ACHN (cell line): Measurements from ENCODE around the gene EVC2.
"Not testable (repeated sequence)": the region's sequence is repeated elsewhere in the genome, so short reads cannot be mapped to it uniquely, and the experiment has no call there.

Experiments used
- DNase-seq: peaks from one replicate; pipeline ENCODE4 v3.0.0-alpha.2; 2015
- in situ Hi-C: cut with HindIII; loops from 2 replicates; pipeline ENCODE4 v1.10.0; 2017; ENCODE audit warnings: low sequenced_read_pairs, low pct_ligation_motif_present, low pct_unique_long_range_greater_than_20kb

The EVC2 gene

DNA sequence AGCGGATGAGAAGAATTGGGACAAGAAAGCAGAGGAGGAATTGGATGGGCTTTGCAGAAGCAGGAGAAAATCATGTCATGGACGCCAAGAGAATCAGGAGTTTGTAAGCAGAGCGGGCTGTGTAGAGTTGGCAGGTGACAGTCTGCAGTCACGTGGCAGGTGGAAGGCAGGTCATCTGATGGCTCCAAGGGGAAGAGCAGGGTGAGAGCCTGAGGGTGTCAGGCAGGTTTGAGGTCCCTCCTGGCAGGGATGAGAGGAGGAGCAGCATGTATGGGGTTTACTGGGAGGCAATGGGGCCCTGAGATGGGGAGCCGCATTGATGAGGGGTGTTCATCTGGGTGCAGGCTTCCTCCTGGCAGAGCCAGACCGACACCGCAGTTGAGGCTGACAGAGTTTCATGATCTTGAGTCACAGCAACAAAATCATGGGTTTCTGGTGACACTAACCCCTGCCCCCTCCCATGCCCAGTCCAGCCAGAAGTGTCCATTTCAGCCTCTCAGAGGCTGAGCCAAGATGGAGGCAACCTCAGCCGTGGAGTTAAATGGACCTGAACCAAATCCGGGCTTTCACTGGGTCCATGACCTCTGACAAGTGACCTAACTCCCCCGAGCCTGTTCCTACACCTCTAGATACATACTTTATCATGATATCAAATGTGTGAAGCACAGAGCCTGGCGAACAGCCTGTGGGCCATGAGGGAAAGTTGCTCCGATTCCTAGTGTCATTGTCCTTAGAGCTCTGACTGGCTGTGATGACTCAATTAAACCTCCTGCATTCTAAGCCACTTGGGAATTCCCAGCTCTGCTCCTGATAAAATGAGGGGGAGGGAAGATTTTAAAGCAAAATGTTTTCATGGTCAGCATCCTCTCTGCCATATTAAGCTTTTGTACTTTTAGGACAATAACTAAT, 38.7 kb upstream of the EVC2 start:
- peak; percentile 48 for DNase-seq
- in situ Hi-C loops = no loop called here

DNA sequence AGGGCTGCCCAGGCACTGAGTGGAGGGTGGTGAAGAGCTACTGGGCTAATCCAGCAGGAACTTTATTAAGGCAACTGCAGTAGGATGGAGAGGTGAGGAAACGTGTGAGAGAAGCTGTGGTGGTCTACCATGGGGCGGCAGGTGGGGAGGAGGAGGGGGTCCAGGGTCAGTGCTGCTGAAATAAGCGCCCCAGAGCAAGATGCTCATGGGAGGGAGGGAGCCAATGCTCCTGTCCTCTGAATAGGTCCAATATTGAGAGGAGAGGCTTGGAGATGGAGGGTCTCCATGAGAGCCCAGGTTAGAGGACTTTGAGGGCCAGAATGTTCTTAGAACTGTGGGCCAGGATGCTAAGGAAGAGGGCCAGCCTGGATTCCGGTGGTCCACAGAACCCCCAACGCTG, 37.9 kb upstream of the EVC2 start:
- in situ Hi-C loops = no loop called here

DNA sequence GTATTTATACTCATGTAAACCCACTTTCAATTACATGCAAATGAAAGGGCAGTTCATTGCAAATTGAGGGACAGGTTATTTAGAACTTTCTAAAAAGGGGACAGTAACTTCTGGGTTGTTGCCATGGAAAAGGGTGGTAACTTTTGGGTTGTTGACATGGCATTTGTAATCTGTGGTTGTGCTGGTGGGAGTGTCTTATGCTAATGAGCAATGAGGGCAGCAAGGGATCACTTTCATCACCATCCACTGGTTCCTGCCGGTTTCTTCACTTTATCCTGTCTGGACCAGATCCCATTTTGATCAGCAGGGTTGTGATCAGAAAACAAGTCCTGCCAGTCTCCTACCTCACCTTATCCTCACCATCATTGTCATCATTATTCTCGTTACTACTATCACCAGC, 34.6 kb upstream of the EVC2 start:
- in situ Hi-C loops = no loop called here
- DNase-seq = no peak

More for the DNA sequence above, 37.9 kb upstream of the EVC2 start:
- DNase-seq = no peak

DNA sequence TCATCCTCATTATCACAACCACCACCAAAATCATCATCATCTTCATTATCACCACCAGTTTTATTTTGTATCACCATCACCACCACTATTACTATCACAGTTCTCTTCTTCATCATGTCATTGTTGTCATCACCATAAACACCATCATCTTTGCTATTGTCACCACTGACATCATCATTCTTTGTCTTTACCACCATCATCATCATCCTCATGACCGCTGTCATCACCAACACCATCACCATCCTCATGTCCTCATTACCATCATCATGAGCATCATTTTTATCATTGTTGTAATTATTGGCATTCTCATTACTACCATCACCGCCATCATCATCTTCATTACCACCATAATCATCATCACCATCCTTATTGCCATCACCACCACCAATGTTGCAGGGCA, 34.0 kb upstream of the EVC2 start:
- in situ Hi-C loops = no loop called here
- no peak for DNase-seq

DNA sequence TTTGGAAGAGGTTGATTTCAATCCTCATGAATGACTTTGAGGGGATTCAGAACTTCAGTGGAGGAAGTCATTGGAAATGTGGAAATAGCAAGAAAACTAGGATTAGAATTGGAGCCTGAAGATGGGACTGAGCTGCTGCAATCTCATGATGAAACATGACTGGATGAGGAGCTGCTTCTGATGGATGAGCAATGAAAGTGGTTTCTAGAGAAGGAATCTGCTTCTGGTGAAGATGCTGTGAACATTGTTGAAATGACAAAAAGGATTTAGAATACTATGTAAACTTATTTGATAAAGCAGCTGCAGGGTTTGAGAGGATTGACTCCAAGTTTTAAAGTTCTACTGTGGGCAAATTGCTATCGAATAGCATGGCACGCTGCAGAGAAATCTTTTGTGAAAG, 29.7 kb upstream of the EVC2 start:
- in situ Hi-C loops = no loop called here
- DNase-seq = no peak

DNA sequence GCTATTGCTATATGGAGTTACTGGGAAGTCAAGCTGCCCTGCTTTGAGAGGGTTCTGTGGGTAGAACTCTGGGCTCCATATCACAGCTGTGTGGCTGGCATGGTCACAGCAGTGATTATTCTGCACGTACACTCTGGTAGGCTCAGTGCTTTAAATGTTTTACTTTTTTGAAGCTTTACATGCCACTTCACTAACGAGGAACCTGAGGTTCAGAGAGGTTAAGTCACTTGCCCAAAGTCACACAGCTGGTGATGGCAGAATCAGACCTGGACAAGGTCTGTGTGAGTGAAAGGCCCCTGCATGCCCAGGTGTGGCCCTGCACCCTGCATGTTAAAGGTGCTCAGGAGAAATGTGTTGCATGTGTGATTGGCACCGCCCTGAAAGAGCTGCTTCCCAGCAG, 27.1 kb upstream of the EVC2 start:
- no peak for DNase-seq
- in situ Hi-C loops = no loop called here

DNA sequence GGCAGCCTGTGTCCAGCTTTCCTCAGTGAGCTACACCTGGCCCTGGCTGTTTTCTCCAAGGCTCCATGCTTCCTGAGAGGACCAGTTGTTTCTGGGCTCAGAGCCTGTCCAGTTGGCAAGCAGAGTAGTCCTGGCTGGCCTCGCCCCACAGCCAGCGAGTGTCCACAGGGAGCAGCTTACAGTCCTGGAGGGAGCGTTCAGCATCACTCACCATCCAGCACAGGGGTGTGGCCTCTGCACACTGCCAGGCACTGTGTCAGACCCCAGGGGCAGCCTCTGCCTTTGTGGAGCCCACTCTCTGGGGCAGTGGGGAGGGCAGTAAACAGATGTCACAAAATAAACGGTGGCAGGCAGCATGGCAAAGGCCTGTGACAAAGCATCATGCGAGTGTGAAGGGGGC, 26.5 kb upstream of the EVC2 start:
- DNase-seq = no peak
- in situ Hi-C loops = no loop called here

DNA sequence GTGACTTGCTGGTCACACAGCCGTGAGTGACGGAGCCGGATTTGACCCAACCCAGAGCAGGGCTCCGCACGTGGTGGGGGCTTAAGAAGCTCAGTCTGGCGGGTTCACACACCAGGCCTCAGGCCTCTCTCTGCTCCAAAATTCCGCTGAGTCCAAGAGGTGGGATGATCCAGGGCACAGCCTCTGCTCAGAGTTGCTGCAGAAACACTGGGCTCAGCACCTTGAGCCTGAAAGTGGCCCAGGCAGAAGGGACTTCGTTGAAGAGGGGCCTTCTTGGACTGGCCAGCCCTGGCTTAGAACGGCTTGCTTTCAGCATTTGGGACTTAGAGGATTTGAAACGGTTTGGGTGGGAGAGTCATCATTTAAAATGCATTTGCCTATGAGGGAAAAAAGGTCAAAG, 23.8 kb upstream of the EVC2 start:
- no peak for DNase-seq
- in situ Hi-C loops = no loop called here

DNA sequence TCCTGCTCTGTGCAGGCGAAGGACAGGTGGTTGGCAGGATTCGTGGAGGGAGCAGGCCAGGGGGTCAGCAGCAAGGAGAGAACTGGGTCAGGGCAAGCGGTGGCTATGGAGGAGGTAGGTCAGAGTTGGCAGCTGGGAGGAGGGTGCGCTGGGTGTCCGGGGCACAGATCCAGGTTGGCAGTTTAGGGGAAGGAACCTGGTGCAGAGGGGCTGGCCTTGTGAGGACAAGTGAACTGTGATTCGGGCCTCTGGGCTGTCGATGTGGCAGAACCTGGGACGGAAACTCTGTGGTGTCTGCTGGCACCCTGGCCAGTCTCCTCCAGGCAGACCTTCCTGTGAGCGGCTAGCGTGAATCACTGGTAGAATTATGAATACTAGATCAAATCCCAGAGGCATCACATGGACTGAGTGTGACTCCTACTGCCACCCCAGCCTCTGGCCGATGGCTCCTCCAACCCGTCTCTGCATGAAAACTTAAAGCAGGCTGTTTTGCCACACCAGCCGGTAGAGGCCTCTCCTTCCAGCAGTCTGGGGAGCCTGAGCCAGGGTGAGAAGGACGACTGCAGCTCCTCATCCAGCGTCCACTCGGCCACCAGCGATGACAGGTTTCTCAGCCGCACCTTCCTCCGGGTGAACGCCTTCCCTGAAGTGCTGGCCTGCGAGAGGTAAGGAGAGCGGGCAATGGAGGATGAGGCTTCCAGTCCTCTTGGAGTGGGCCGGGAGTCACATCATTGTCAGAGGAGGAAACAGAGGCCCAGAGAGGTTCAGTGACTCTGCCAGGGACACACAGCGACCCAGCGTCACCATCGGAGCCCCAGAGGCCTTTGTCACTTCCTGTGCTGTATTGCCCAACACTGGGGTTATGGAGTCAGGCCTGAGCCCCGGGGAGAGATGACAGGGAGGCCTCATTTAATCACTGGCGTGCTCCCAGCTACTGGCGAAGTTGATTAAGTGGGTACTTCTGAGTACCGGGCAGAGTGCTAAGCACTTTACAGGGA, 22.9 kb upstream of the EVC2 start:
- DNase-seq = no peak
- in situ Hi-C loops = no loop called here

DNA sequence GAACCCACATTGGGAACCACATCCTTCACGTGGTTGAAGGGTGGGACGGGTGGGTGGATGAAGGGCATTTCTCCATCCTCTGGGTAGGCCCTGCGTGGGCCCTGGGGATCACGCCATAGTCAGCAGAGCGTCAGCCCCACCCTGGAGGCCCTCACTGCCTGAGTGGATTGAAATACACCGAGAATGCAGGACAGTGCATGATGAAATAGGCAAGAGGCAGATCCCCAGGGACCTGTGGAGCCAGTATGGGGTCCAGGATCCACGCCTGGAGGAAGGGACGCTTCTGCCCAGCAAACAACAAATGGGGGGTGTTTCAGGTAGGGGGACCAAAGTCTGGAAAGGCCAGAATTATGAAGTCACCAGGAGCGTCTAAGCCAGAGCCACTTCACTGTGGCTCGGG, 22.1 kb upstream of the EVC2 start:
- no peak for DNase-seq
- in situ Hi-C loops = no loop called here

DNA sequence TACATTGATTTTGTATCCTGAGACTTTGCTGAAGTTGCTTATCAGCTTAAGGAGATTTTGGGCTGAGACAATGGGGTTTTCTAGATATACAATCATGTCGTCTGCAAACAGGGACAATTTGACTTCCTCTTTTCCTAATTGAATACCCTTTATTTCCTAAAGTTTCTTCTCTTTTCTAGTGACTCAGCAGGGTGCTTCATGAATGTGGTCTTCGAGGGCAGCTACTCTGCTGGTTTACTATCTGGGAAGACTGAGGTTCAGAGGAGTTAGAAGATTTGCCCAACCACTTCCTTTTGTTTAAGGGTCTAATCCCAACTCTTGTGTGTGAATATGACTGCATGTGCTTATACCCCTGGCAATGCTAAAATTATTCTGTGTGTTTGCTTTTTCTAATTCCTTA, 20.1 kb upstream of the EVC2 start:
- in situ Hi-C loops, DNase-seq: not testable (repeated sequence)

DNA sequence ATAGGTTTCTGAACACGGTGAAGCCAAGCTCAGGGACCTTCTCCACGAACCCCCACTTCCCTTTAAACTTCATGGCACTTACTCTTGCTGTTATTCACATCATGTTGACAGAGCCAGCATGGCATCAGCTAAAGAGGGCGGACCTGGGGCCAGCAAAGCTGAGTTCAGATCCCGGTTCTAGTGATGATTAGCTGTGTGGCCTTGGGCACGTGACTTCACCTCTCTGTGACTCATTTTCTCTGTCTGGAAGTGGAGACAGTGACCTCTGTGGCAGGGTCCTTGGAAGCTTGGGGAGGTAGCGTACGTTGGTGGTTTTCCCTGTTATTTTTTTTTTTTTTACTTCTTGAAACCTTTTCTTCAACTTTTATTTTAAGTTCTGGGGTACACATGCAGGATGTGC, 16.0 kb upstream of the EVC2 start:
- in situ Hi-C loops = no loop called here
- peak; percentile 69 for DNase-seq

DNA sequence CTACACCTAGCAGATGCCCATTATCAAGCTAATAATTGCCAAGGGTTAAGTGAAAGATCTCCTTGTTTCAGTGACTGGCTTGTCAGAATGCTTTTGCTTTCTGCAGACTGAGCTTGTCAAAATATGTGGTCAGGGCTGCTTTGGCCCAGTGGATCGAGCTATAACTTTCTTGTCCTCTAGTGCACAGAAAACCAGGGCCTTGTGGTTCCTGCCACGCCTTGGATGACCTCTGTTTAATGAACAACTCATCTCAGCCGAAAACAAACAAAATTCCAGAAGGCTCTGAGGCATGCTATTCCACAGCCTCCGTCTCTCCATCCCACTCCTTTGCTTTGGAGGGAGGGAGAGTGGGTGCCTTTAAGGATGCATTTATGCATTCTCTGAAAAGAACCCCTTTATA, 14.0 kb upstream of the EVC2 start:
- in situ Hi-C loops = no loop called here

DNA sequence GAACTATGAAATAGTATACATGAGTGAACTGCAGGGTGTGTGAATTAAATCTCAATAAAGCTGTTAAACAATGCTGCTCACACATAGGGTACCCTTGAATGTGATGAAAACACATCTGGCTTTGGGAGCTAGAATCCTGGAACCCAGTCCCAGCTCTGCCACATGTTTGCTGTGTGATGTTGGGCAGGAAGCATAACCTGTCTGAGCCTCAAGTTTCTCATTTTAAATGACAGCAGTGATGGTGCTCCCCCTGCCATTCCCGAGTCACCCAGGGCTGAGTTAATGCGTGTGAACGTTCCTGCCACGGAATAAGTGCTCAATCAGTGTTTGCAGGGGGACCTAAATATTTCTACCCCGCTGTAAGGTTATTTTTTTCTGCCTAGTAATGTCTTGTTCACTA, 13.6 kb upstream of the EVC2 start:
- in situ Hi-C loops = no loop called here
- DNase-seq = no peak

More for the DNA sequence above, 14.0 kb upstream of the EVC2 start:
- peak; percentile 97 for DNase-seq

DNA sequence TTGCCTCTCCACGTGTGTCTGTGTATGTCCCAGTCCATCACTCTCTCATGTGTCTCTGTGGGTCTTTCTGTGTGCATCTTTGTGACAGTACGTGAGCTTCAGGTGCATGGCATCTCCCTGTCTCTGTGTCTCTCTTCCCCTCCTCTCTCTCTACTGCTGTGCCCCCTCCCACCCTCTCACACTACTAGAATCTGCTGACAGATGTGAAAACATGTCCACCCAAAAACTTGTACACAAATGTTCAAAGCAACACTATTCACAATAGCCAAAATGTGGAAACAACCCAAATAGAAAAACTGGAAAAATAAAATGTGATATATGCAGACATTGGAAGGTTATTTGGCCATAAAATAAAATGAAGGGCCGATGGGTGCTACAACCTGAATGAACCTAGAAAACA, 12.6 kb upstream of the EVC2 start:
- DNase-seq = no peak
- in situ Hi-C loops = no loop called here

DNA sequence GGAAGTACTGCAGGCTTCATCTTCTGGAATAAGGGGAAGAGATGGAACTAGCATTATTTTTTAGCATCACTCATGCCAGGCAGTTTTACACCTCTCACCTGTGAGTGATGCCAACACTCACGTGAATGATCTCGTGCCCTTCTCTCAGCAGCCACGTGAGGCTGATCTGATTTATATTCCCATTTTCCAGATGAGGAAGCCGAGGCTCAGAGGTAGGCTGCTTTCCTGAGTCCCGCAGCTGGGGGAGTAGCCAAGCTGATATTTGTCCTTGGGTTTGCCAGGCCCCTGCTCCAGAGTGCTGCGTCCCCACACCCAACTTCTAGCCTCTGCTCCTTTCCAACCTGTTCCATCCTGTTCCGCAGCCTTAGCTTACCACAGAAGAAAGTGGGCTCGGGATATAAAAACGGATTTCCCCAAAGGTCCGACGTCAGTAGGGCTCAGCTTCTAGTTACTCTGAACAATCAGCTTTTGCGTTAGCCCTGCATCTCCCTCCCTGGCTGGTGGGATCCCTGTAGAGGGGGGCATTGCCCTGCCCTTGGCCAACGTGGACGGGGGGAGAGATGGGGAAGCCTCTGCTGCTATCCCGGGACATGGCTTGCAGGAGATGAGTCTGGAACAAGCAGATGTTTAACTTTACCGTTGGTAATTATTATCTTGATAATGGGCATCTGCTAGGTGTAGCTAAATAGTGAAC, 11.9 kb upstream of the EVC2 start:
- DNase-seq = no peak
- in situ Hi-C loops = no loop called here

DNA sequence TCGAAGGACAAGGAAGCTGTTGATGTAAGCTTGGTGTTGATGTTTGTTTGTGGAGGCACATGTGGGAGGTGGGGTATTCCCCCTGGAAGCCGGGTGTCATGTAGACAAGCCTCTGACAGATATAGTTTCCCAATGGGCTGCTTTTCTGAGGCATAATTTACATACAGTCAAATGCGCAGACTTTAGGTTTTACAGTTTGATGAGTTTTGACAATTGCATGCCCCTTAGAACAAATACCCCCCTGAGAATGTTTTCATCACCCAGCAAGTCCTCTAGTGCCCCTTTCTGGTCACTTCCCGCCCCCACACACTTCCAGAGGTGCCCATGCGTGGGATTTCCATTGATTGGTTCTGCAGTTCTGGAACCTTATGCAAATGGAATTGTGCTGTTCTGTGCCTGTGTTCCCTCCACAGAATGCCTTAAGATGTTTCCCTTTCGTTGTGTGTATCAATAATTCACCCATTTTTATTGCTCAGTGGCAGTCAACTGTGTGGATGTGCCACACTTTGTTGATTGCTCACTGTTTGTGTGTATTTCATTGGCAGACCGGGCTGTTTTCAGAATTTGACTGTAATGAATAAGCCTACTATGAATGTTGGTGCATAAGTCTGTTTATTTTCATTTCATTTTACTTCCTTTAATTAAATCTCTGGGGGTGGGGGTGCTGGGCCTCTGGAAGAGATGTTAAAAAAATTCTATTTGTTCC, 11.1 kb upstream of the EVC2 start:
- DNase-seq = no peak
- in situ Hi-C loops = no loop called here

DNA sequence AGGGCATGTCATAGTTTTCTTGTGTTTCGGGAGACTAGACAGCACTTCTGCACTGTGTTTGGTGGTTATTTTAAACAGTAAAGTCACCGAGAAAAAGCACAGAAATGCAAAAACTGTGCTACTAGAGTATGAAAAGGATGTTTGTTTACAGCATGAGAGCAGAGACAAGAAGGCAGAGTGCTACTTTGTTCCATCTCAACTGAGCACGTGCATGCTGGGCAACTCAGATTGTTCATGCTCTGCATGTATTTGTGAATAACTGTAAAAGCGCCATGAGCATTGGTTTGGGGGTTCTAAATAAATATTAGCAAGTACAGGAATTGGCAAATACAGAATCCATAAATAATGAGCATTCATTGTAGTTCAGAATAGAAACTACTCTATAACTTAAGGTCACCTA, 10.1 kb upstream of the EVC2 start:
- in situ Hi-C loops = no loop called here
- no peak for DNase-seq
